ENCODE results near the gene AKT1S1. TPM values are rescaled to one million over a fixed set of nuclear protein-coding genes. Genes with fewer than 3 reads are reported as not detected.

AKT1S1 gene
- total and polyA plus RNA-seq, 2 experiments from 2014 or later: 15.6 to 74.5 TPM

GRCh38 chr19:49887665-49888509 lies 10.7 kb upstream of the AKT1S1 start:
- Histone ChIP-seq H3K27ac (no peak overlapping the region), H3K4me3 (no peak overlapping the region), H2AFZ (no peak overlapping the region), H3K4me2 (no peak overlapping the region), H3K27me3 (no peaks in the 10 kb centered on the region), H3K79me2 (no peaks in the 10 kb centered on the region), H3K4me1 (ENCODE audit: insufficient read depth) (peaks cover 7% of the 10 kb centered on the region), H4K20me1 (ENCODE audit: insufficient read depth, poor library complexity, severe bottlenecking) (no peaks in the 10 kb centered on the region), H3K9me2 (replicated peaks; ENCODE audit: insufficient read depth) (no peaks in the 10 kb centered on the region), H3K36me3 (replicated peaks; ENCODE audit: insufficient read depth, low read depth) (peaks cover 5% of the 10 kb centered on the region), H3K9me3 (ENCODE audit: low read depth) (no peaks in the 10 kb centered on the region)
- DNase-seq (ENCODE audit: low spot score): no peak
- TF ChIP-seq, protein P1, sequence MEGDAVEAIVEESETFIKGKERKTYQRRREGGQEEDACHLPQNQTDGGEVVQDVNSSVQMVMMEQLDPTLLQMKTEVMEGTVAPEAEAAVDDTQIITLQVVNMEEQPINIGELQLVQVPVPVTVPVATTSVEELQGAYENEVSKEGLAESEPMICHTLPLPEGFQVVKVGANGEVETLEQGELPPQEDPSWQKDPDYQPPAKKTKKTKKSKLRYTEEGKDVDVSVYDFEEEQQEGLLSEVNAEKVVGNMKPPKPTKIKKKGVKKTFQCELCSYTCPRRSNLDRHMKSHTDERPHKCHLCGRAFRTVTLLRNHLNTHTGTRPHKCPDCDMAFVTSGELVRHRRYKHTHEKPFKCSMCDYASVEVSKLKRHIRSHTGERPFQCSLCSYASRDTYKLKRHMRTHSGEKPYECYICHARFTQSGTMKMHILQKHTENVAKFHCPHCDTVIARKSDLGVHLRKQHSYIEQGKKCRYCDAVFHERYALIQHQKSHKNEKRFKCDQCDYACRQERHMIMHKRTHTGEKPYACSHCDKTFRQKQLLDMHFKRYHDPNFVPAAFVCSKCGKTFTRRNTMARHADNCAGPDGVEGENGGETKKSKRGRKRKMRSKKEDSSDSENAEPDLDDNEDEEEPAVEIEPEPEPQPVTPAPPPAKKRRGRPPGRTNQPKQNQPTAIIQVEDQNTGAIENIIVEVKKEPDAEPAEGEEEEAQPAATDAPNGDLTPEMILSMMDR (IDR thresholded peaks at IDR 0.05; ENCODE audit: poor library complexity): no peak
- TF ChIP-seq EZH2phosphoT487 (IDR thresholded peaks at IDR 0.05; ENCODE audit: low read depth, severe bottlenecking, unreplicated experiment): no peak
- no peak for TF ChIP-seq EZH2 (IDR thresholded peaks at IDR 0.05; ENCODE audit: borderline replicate concordance)
- 97% methylated on average over 31 of the region's 54 CpGs for WGBS (ENCODE audit: low lambda C conversion rate, missing lambda C conversion rate)

DNA sequence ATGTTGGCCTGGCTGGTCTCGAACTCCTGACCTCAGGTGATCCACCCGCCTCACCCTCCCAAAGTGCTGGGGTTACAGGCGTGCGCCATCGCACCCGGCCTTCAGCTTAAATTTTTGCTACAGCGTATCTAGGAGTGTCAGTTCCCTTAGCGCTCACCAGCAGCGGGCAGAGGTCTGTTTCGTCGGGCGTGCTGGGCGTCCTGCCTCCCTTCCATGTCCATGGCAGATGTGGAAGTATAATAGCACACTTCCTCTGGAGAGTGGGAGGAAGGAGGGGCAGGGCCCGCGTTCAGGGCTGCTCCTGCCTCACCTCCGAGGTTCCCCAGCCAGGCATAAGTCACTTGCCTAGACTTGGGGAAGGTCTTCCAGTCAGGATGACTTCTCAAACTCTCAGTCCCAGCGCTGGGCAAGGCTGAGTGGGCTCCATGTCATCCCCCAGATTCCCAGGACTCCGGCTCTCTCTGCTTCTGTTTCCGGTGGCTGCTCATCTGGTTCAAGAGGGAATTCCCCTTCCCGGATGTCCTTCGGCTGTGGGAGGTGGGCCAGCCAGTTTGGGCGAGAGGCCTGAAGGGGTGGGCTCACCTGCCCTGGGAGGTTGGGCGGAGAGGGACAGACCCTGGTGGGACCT lies 10.0 kb upstream of the AKT1S1 start:
- H3K27ac ChIP-seq: no peak overlapping the region
- H3K9me2 ChIP-seq (replicated peaks; ENCODE audit: insufficient read depth): no peaks in the 10 kb centered on the region
- H3K4me1 ChIP-seq (ENCODE audit: insufficient read depth): peaks cover 7% of the 10 kb centered on the region
- H2AFZ ChIP-seq: no peak overlapping the region
- no peaks in the 10 kb centered on the region for H3K79me2 ChIP-seq
- no peaks in the 10 kb centered on the region for H4K20me1 ChIP-seq (ENCODE audit: insufficient read depth, poor library complexity, severe bottlenecking)
- DNase-seq (ENCODE audit: low spot score): no peak
- no peak for TF ChIP-seq EZH2 (IDR thresholded peaks at IDR 0.05; ENCODE audit: borderline replicate concordance)
- no peak for TF ChIP-seq EZH2phosphoT487 (IDR thresholded peaks at IDR 0.05; ENCODE audit: low read depth, severe bottlenecking, unreplicated experiment)
- TF ChIP-seq, protein P1 (IDR thresholded peaks at IDR 0.05; ENCODE audit: poor library complexity): no peak
- 92% methylated on average over 23 of the region's 23 CpGs for WGBS (ENCODE audit: low lambda C conversion rate, missing lambda C conversion rate)
- peaks cover 8% of the 10 kb centered on the region for H3K36me3 ChIP-seq (replicated peaks; ENCODE audit: insufficient read depth, low read depth)
- no peaks in the 10 kb centered on the region for H3K27me3 ChIP-seq
- no peaks in the 10 kb centered on the region for H3K9me3 ChIP-seq (ENCODE audit: low read depth)
- no peak overlapping the region for H3K4me3 ChIP-seq
- no peak overlapping the region for H3K4me2 ChIP-seq

GRCh38 chr19:49884760-49885159 lies 7.6 kb upstream of the AKT1S1 start:
- no peak overlapping the region for H2AFZ ChIP-seq
- no peaks in the 10 kb centered on the region for H3K9me2 ChIP-seq (replicated peaks; ENCODE audit: insufficient read depth)
- no peak overlapping the region for H3K4me3 ChIP-seq
- peaks cover under 1% of the 10 kb centered on the region for H3K4me1 ChIP-seq (ENCODE audit: insufficient read depth)
- no peak for DNase-seq (ENCODE audit: low spot score)
- no peak overlapping the region for H3K4me2 ChIP-seq
- 98% methylated on average over 3 of the region's 3 CpGs for WGBS (ENCODE audit: low lambda C conversion rate, missing lambda C conversion rate)
- no peak overlapping the region for H3K27ac ChIP-seq
- H3K79me2 ChIP-seq: peaks cover 3% of the 10 kb centered on the region
- TF ChIP-seq EZH2phosphoT487 (IDR thresholded peaks at IDR 0.05; ENCODE audit: low read depth, severe bottlenecking, unreplicated experiment) (no peak), EZH2 (IDR thresholded peaks at IDR 0.05; ENCODE audit: borderline replicate concordance) (no peak)
- TF ChIP-seq, protein P1 (IDR thresholded peaks at IDR 0.05; ENCODE audit: poor library complexity): no peak
- no peaks in the 10 kb centered on the region for H4K20me1 ChIP-seq (ENCODE audit: insufficient read depth, poor library complexity, severe bottlenecking)
- no peaks in the 10 kb centered on the region for H3K27me3 ChIP-seq
- no peaks in the 10 kb centered on the region for H3K9me3 ChIP-seq (ENCODE audit: low read depth)
- peaks cover 8% of the 10 kb centered on the region for H3K36me3 ChIP-seq (replicated peaks; ENCODE audit: insufficient read depth, low read depth)
